Heart left ventricle (tissue), 13 donors: ENCODE data around the gene GRM7.

Source experiments
- CTCF ChIP-seq, 12 donors: fragments of 200-600 bp; sonication (generic) in 4 of 12; IDR thresholded peaks; one replicate each; pipeline versions ENCODE4 v1.5.0 to v1.8.0; 2018 to 2022; ENCODE audit warnings: antibody characterized with exemption in 12 of 12, mild to moderate bottlenecking in 5 of 12
- POLR2A ChIP-seq, 2 donors: fragments of 450-650 bp; IDR thresholded peaks; one replicate each; pipeline ENCODE4 v1.6.1; 2017; ENCODE audit warnings: antibody characterized with exemption in 2 of 2, mild to moderate bottlenecking in 2 of 2, moderate library complexity in 2 of 2
- donor health status: ischemic (EF 13 %, LVEDD 7.1; RV severe dilation, severe dysfunction).
- donor health status: DM: no; HTN: yes; CAD: no.
- donor health status: DM: no; HTN: no; CAD: no.
- donor health status: ischemic (EF 25% LVEDD 6.9; RV normal size, moderate dysfunction).
- donor health status: ischemic (EF 25% LVEDD 5.7; RV mildly dilated, moderate dysfunction).
- donor health status: ischemic (EF 35%, LVEDD 5.7; RV mildly dilated, moderate dysfunction).
- donor health status: nonischemic (EF 11% LVEDD 7.7; RV severe dilation, severe dysfunction).
- donor health status: DM: yes; HTN: yes; CAD: no.
- donor health status: PGD.
- donor health status: ischemic (EF 29% LVEDD 5.4; RV normal size, mild dysfunction).
- donor health status: nonischemic (EF 23%, LVEDD 6.1; RV moderate dilation, normal function).

- TF ChIP-seq CTCF (IDR thresholded peaks at IDR 0.05) (no peak), POLR2A (IDR thresholded peaks at IDR 0.05) (no peak)
Measured at GRCh38 chr3:7744850-7745249, 883.9 kb downstream of the GRM7 start.
